HepG2 (cell line): ENCODE results near the gene RSAD1. TPM values are rescaled to one million over a fixed set of nuclear protein-coding genes. Genes with fewer than 3 reads are reported as not detected.

ENCODE experiments used
- KIAA2018 ChIP-seq: sonication (generic); formaldehyde crosslinking; IDR thresholded peaks from 2 replicates; pipeline ENCODE4 v1.5.0; 2020; ENCODE audit warnings: mild to moderate bottlenecking, missing genetic modification reagents, borderline replicate concordance
- RARA ChIP-seq: IDR thresholded peaks from 2 replicates; pipeline ENCODE4 v1.6.1; 2016; ENCODE audit warnings: missing genetic modification reagents, missing compliant biosample characterization
- RNF2 ChIP-seq: fragments of 450-650 bp; conservative IDR thresholded peaks from 2 replicates; pipeline ENCODE4 v1.6.1; 2016; ENCODE audit warnings: low read depth
- ZNF253 ChIP-seq: sonication (generic); formaldehyde crosslinking; IDR thresholded peaks from 2 replicates; pipeline ENCODE4 v1.8.0; 2022; ENCODE audit warnings: mild to moderate bottlenecking, missing genetic modification reagents, borderline replicate concordance
- ZNF264 ChIP-seq: sonication (generic); formaldehyde crosslinking; IDR thresholded peaks from 2 replicates; pipeline ENCODE4 v1.4.0; 2020; ENCODE audit warnings: missing genetic modification reagents
- ZNF281 ChIP-seq: sonication (generic); formaldehyde crosslinking; IDR thresholded peaks from 2 replicates; pipeline ENCODE4 v1.4.0; 2020; ENCODE audit warnings: missing genetic modification reagents, borderline replicate concordance
- ZNF564 ChIP-seq: sonication (generic); formaldehyde crosslinking; IDR thresholded peaks from 2 replicates; pipeline ENCODE4 v1.8.1; 2023; ENCODE audit warnings: mild to moderate bottlenecking, missing genetic modification reagents
- ZNF605 ChIP-seq: sonication (generic); formaldehyde crosslinking; IDR thresholded peaks from 2 replicates; pipeline ENCODE4 v1.8.0; 2022; ENCODE audit warnings: mild to moderate bottlenecking, missing genetic modification reagents
- polyA plus RNA-seq, 8 experiments: library from polyadenylated mRNA; depleted of rRNA in 3 of 8; stranded (reverse) in 7 of 8; unstranded in 1 of 8; fragments of >200 nt; fragmentation: Illumina TruSeq in 4 of 8; extraction: Trizol in 4 of 8; gene quantifications; 2 replicates each; pipeline versions ENCODE4 v1.2.1 to v1.2.3, GENCODE V29; 2011 to 2016; ENCODE audit warnings: low read depth in 4 of 8, missing spikeins in 1 of 8, mixed read lengths in 1 of 8; ENCODE audit not compliant: insufficient read depth in 1 of 8
- total RNA-seq, 5 experiments: library from RNA; depleted of rRNA; stranded (reverse); fragments of >200 nt; fragmentation: Illumina TruSeq; extraction: Trizol; gene quantifications; 2 replicates each; pipeline ENCODE4 v1.2.3, GENCODE V29; 2016; ENCODE audit warnings: low read depth in 1 of 5
- TF ChIP-seq, protein P1 (sequence below): sonication (generic); formaldehyde crosslinking; IDR thresholded peaks from 2 replicates; pipeline ENCODE4 v1.8.0; 2022; ENCODE audit warnings: missing genetic modification reagents, mild to moderate bottlenecking, inconsistent platforms, borderline replicate concordance
- TF ChIP-seq, protein P2 (sequence below): sonication (generic); formaldehyde crosslinking; conservative IDR thresholded peaks from 2 replicates; pipeline ENCODE4 v1.8.0; 2022; ENCODE audit warnings: mild to moderate bottlenecking, moderate library complexity, missing genetic modification reagents
- TF ChIP-seq, protein P3 (sequence below): sonication (generic); formaldehyde crosslinking; IDR thresholded peaks from 2 replicates; pipeline ENCODE4 v1.5.1; 2020; ENCODE audit warnings: mild to moderate bottlenecking, missing genetic modification reagents, moderate library complexity

RSAD1 gene
- total and polyA plus RNA-seq, 2 of the 13 experiments (the other 11 are each of a cell fraction or from before 2014, with no cell fraction given), result 22.7 to 27.7 TPM

DNA sequence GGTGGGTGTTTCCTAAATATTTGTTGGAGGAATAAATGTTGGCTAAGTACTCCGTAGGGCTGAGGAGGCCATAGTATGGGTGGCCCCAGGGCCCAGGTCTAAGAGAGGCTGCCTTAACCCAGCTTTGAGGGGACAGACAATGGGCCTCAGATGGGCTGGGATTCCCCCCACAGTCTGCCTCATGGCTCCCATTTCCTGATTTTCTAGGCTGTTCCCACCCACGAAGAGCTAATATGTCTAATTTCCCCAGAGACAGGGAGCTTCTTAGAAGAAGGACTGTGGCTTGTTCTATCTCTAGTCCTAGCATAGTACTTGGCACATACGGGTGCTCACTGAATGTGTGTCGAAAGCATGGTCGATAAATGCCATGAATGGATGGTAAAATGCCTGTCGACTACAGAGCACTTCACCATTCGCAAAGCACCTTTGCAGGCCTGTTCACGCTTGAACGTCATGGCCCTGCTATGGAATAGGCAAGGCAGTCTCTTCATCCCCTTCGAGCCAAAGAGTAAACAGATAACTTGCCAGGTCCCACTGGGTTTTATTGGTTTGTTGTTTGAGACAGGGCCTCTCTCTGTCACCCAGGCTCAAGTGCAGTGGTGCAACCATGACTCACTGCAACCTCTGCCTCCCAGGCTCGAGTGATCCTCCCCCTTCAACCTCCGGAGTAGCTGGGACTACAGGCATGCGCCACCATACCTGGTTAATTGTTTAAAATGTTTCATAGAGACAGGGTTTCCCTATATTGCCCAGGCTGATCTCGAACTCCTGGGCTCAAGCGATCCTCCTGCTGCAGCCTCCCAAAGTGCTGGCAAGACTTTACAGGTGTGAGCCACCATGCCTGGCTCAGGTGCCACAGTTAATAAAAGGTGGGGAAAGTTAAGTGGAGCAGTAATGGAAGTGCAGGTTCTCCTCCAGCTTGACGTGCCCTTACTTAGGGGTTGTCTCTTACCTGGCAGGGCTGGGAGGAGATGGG is 19.7 kb upstream of the RSAD1 start (continued):
- no peak for TF ChIP-seq KIAA2018 (CRISPR knock-in tag)
- TF ChIP-seq, protein P1, sequence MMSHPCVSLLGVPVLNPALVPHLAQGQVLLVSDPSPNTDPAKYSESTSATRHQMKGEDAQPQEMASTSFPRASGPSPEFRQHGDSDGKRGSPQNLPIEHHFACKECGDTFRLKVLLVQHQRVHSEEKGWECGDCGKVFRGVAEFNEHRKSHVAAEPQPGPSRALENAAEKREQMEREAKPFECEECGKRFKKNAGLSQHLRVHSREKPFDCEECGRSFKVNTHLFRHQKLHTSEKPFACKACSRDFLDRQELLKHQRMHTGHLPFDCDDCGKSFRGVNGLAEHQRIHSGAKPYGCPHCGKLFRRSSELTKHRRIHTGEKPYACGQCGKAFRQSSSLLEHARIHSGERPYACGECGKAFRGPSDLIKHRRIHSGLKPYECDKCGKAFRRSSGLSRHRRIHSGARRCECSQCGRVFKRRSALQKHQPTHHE, result peak; percentile 61; the same call in 1 of the 2 replicates
- TF ChIP-seq ZNF564 (CRISPR knock-in tag), result 0 out of 2 replicates have a peak, but pooled peaks have one; percentile 20
- TF ChIP-seq ZNF264, result no peak
- TF ChIP-seq, protein P2, sequence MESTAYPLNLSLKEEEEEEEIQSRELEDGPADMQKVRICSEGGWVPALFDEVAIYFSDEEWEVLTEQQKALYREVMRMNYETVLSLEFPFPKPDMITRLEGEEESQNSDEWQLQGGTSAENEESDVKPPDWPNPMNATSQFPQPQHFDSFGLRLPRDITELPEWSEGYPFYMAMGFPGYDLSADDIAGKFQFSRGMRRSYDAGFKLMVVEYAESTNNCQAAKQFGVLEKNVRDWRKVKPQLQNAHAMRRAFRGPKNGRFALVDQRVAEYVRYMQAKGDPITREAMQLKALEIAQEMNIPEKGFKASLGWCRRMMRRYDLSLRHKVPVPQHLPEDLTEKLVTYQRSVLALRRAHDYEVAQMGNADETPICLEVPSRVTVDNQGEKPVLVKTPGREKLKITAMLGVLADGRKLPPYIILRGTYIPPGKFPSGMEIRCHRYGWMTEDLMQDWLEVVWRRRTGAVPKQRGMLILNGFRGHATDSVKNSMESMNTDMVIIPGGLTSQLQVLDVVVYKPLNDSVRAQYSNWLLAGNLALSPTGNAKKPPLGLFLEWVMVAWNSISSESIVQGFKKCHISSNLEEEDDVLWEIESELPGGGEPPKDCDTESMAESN (CRISPR knock-in tag), result peak; percentile 79; the same call in 1 of the 2 replicates
- TF ChIP-seq, protein P3, sequence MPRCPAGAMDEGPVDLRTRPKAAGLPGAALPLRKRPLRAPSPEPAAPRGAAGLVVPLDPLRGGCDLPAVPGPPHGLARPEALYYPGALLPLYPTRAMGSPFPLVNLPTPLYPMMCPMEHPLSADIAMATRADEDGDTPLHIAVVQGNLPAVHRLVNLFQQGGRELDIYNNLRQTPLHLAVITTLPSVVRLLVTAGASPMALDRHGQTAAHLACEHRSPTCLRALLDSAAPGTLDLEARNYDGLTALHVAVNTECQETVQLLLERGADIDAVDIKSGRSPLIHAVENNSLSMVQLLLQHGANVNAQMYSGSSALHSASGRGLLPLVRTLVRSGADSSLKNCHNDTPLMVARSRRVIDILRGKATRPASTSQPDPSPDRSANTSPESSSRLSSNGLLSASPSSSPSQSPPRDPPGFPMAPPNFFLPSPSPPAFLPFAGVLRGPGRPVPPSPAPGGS (CRISPR knock-in tag), result no peak
- TF ChIP-seq ZNF605 (CRISPR knock-in tag), result peak; percentile 47; the same call in 1 of the 2 replicates
- peak; percentile 70; the same call in 1 of the 2 replicates for TF ChIP-seq ZNF253
- TF ChIP-seq RNF2, result 0 out of 2 replicates have a peak, but pooled peaks have one; percentile 64
- peak; percentile 81 for TF ChIP-seq RARA (CRISPR knock-in tag)
- TF ChIP-seq ZNF281 (CRISPR knock-in tag), result peak; percentile 67; the same call in 1 of the 2 replicates
